GM08714 (cell line): Measurements from ENCODE around the gene UBE3C.

Experiments used
- H3K4me3 ChIP-seq: fragments of 200-500 bp; sonication (Bioruptor generic); 2 replicates; pipeline ENCODE4 v1.5.1; 2014; ENCODE audit warnings: mild to moderate bottlenecking, low read length, inconsistent platforms
- ZNF274 ChIP-seq: IDR thresholded peaks from 2 replicates; pipeline ENCODE4 v1.6.1; 2012; ENCODE audit warnings: mild to moderate bottlenecking, low read depth, low read length

The UBE3C gene

GRCh38 chr7:157177983-157178381, 39.3 kb downstream of the UBE3C start:
- no peak for TF ChIP-seq ZNF274
- H3K4me3 ChIP-seq: no peak overlapping the region

GRCh38 chr7:157183832-157184231, 45.1 kb downstream of the UBE3C start:
- H3K4me3 ChIP-seq: no peak overlapping the region
- TF ChIP-seq ZNF274: no peak

GRCh38 chr7:157188091-157188665, 49.5 kb downstream of the UBE3C start:
- no peak for TF ChIP-seq ZNF274
- H3K4me3 ChIP-seq: no peak overlapping the region

DNA sequence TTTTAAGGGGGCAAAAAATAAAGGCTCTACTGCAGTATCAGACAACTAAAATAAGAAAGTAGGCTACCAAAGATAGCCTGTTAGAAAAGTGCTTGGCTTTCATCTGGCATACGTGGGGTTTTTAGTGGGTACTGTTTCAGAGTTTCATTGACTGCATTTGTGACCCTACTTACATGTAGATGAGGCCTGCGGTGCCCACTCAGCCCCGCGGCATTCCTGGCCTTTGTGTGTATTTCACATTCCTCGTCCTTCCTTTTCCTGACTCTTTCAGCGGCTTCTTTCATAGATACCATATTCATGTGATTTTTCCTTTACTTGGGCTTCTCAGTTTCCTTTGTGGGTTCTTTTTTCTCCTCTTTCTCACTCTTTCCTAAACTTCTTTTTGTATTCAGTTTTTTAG, 50.7 kb downstream of the UBE3C start:
- no peak for TF ChIP-seq ZNF274
- no peak overlapping the region for H3K4me3 ChIP-seq

DNA sequence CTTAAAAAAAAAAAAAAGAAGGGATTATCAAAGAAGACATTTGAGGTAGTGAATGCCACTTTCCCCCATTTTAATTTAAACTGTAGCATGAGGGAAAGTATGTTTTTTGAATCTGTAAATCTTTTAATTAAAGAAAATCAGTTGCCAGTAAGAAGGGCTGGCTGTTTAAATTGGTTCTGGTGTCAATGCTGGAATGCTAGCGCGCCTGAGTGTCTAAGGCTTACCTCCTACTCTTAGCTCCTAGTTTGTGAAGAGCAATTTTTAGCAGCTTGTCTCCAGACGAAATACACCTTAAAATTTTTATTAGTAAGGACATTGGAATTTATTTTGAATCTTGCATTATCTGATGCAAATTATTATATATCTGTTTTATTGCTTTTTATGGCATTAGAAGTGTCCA, 54.1 kb downstream of the UBE3C start:
- no peak overlapping the region for H3K4me3 ChIP-seq
- TF ChIP-seq ZNF274: no peak

- TF ChIP-seq ZNF274: no peak
- H3K4me3 ChIP-seq: no peak overlapping the region
Observed at GRCh38 chr7:157193274-157193673, 54.5 kb downstream of the UBE3C start.

- no peak overlapping the region for H3K4me3 ChIP-seq
Observed at GRCh38 chr7:157194948-157195347, 56.2 kb downstream of the UBE3C start.

DNA sequence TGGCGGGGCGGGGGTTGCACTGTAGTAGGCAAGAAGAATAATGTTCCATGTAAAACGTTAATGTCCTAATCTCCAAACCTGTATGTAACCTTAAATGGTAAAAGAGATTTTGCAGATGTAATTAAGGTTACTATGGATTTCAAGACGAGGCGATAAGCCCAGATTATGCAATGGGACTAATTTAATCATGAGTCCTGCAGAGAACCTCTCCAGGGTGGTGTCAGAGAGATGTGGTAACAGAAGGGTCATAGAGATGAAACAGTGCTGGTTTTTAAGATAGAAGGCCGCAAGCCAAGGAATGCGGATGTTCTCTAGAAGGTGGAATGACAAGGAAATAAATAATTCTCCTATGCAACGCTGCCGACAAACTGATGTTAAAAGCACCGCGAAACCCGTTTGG, 57.1 kb downstream of the UBE3C start:
- H3K4me3 ChIP-seq: no peak overlapping the region

More at GRCh38 chr7:157194948-157195347, 56.2 kb downstream of the UBE3C start:
- TF ChIP-seq ZNF274: no peak

GRCh38 chr7:157204134-157204533, 65.4 kb downstream of the UBE3C start:
- no peak for TF ChIP-seq ZNF274
- H3K4me3 ChIP-seq: no peak overlapping the region

More for the DNA sequence above, 57.1 kb downstream of the UBE3C start:
- no peak for TF ChIP-seq ZNF274

DNA sequence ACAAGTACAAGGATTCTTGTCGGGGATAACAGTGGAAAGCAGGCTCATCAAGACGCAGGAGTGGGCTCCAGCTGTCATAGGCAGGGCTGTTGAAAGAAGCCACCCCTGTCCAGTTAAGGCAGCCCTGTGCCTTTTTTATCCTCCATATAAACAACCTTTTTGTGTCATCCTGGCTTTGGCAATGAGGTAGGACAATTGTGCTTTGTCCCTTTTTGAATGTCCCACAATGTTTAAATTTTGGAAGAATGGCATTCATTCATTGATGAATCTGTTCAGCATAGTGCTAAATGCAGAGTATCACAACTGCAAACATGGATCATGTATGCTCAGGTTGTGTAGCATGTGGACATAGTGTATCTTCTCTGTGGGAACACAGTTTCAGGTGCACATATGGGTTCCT, 66.7 kb downstream of the UBE3C start:
- TF ChIP-seq ZNF274: no peak
- no peak overlapping the region for H3K4me3 ChIP-seq

DNA sequence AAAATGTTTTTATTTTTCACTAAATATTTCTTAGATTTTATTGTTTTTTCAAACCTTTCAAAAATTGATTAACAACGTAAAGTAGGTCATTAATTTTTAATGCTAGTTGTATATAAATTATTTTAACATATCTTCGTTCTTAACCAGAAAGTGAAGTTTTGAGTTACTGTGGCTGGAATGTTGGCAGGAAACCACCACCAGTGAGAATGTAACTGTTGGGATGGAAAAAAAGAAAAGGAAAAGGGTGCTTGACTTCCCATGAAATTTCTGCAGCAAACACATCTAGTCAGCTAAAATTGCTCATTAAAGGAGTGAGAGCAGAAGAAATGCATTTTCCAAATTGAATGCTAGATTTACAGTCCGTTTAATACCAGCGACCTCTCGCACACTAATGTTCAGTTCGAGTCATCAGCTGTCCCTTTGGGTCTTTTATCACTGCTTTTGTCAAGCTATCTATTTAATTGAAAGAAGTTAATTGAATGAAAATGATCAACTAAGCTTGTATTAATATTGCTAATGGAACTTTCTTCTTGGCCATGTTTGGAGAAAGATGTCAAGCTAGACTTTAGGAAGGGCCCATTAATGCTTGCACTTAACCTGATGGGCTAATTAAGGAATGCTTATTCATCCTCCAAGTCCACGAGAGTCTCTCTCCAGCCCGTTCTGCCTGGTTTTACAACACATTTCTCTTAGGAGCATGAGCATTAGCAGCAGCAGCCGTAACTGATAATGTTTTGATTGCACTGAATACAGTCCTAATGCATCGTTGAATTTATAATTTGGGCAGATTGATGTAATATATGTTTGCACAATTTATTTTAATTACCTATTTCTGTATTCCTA, 70.1 kb downstream of the UBE3C start:
- no peak for TF ChIP-seq ZNF274

GRCh38 chr7:157210682-157211081, 72.0 kb downstream of the UBE3C start:
- no peak overlapping the region for H3K4me3 ChIP-seq
- TF ChIP-seq ZNF274: no peak

More for the DNA sequence above, 70.1 kb downstream of the UBE3C start:
- H3K4me3 ChIP-seq: no peak overlapping the region

GRCh38 chr7:157211690-157212089, 73.0 kb downstream of the UBE3C start:
- TF ChIP-seq ZNF274: no peak
- no peak overlapping the region for H3K4me3 ChIP-seq

DNA sequence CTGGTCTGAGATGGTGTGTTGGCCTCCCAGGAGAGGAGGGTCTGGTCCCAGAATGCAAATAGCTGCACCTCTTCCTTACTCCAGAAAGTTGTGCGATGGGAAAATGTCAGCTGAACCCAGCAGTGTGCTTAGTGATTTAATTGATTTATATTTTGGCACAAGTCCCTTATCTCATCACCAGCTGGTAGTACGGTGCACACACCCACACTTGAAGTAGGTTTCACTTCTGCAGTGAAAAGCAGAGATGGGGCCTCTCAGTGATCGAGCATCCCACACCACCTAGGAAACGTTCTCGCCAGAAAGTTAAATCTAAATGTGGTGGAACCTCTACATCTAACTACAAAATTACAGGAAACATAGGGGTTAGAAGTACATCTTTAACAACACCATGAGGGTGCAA, 80.4 kb downstream of the UBE3C start:
- no peak for TF ChIP-seq ZNF274
- H3K4me3 ChIP-seq: no peak overlapping the region

DNA sequence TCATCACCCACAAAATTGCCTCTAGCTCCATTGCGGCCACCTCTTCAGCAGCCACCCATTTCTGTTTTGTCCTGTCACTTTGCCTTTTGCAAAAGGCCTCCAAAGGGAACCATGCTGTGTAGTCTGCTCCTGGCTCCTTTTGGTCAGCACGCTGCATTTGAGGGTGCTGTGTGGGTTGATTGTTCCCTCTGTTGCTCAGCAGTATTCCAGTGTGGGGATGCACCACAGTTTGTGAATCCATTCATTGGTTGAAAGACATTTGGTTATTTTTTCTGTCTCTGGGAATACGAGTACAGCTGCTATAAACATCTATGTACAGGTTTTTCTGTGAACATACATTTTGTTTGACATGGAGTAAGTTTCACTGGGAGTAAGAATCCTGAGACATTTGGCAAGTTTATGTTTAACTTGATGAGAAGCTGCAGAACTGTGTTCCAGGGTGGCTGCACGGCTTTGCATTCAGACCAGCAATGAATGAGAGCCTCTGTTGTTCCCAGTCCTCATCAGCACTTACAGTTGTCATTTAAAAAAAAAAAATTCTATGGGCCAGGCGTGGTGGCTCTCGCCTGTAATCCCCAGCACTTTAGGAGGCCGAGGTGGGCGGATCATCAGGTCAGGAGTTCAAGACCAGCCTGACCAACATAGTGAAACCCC, 82.3 kb downstream of the UBE3C start:
- no peak for TF ChIP-seq ZNF274
- no peak overlapping the region for H3K4me3 ChIP-seq
